Endothelial cell of umbilical vein (primary cell): ENCODE data around the gene EDN2. TPM values are rescaled to one million over a fixed set of nuclear protein-coding genes. Genes with fewer than 3 reads are reported as not detected.

Experiments used
- BruUV-seq: library from RNA; stranded (reverse); fragments of 400-500 nt; replicated peaks from 2 replicates; lab custom pipeline; 2021; lab: Mats Ljungman, UMichigan
- CTCF ChIA-PET: fragments of 300-600, 350-600 bp; sonication (Branson Sonifier 250); formaldehyde crosslinking; loops from one replicate; lab custom pipeline; 2021; ENCODE audit warnings: antibody characterized with exemption, inconsistent platforms; lab: Charles Lee
- POLR2A ChIA-PET: fragments of 300-600, 350-600 bp; sonication (Branson Sonifier 250); formaldehyde crosslinking; loops from one replicate; lab custom pipeline; 2021; ENCODE audit warnings: antibody characterized with exemption, inconsistent platforms; lab: Charles Lee
- DNase-seq: peaks from one replicate; pipeline ENCODE4 v3.0.0-alpha.2; 2011; ENCODE audit warnings: low read depth, low spot score
- FAIRE-seq: peaks from 2 replicates; lab custom pipeline; 2011; peaks lifted over from hg19 to GRCh38; lab: Jason Lieb, UNC
- H2AFZ ChIP-seq: 2 replicates; pipeline ENCODE4 v1.6.0; 2012; ENCODE audit warnings: low read depth, low read length, control low read depth, inconsistent platforms
- H3K27ac ChIP-seq: 2 replicates; pipeline ENCODE4 v1.5.1; 2011; ENCODE audit warnings: low read depth, mild to moderate bottlenecking, control low read depth, low read length, moderate library complexity; ENCODE audit not compliant: insufficient read depth
- H3K27me3 ChIP-seq, 2 experiments: 2 replicates each; pipeline versions ENCODE4 v1.6.0 to v1.6.1; 2011; ENCODE audit warnings: low read length in 2 of 2, mixed read lengths in 1 of 2; ENCODE audit not compliant: control insufficient read depth in 2 of 2, insufficient read depth in 2 of 2
- H3K36me3 ChIP-seq, 2 experiments: 2 replicates in 1 of 2; 3 replicates in 1 of 2; pipeline ENCODE4 v1.5.1; 2011; ENCODE audit warnings: low read length in 2 of 2, mild to moderate bottlenecking in 1 of 2, moderate library complexity in 1 of 2; ENCODE audit not compliant: control insufficient read depth in 2 of 2, insufficient read depth in 2 of 2; ENCODE audit errors: extremely low read depth in 1 of 2
- H3K4me1 ChIP-seq: 3 replicates; pipeline ENCODE4 v1.5.1; 2011; ENCODE audit warnings: mild to moderate bottlenecking, low read length; ENCODE audit not compliant: control insufficient read depth, insufficient read depth; ENCODE audit errors: extremely low read depth
- H3K4me2 ChIP-seq: 2 replicates; pipeline ENCODE4 v1.6.1; 2011; ENCODE audit warnings: low read length, control low read depth, mixed read lengths; ENCODE audit not compliant: insufficient read depth
- H3K4me3 ChIP-seq, 3 experiments: fragments of 200-600 bp in 1 of 3; sonication (generic), shearing (Covaris generic) in 1 of 3; replicated peaks in 1 of 3; 2 replicates each; pipeline ENCODE4 v1.5.1; 2011 to 2016; ENCODE audit warnings: control low read depth in 3 of 3, low read length in 3 of 3, mild to moderate bottlenecking in 2 of 3, inconsistent platforms in 1 of 3, low read depth in 1 of 3, moderate library complexity in 1 of 3; ENCODE audit not compliant: insufficient read depth in 1 of 3
- H3K79me2 ChIP-seq: 2 replicates; pipeline ENCODE4 v1.6.0; 2012; ENCODE audit warnings: low read length, inconsistent platforms; ENCODE audit not compliant: control insufficient read depth, insufficient read depth
- H3K9ac ChIP-seq: replicated peaks from 2 replicates; pipeline ENCODE3; 2011; ENCODE audit warnings: low read length, control low read depth; ENCODE audit not compliant: insufficient read depth; ENCODE audit errors: extremely low read depth
- H3K9me1 ChIP-seq: replicated peaks from 3 replicates; pipeline ENCODE4 v1.6.0; 2011; ENCODE audit warnings: mild to moderate bottlenecking, low read length; ENCODE audit not compliant: control insufficient read depth, insufficient read depth; ENCODE audit errors: extremely low read depth
- H3K9me3 ChIP-seq: replicated peaks from 2 replicates; pipeline ENCODE4 v1.5.1; 2012; ENCODE audit warnings: low read length, inconsistent platforms; ENCODE audit not compliant: control insufficient read depth, insufficient read depth
- H4K20me1 ChIP-seq: replicated peaks from 2 replicates; pipeline ENCODE3; 2011; ENCODE audit warnings: mild to moderate bottlenecking, low read length; ENCODE audit not compliant: control insufficient read depth, insufficient read depth; ENCODE audit errors: extremely low read depth
- EZH2 ChIP-seq: IDR thresholded peaks from 2 replicates; pipeline ENCODE4 v1.6.1; 2012; ENCODE audit warnings: borderline replicate concordance, low read depth, mild to moderate bottlenecking, moderate library complexity, low read length, inconsistent platforms; ENCODE audit not compliant: severe bottlenecking
- FOS ChIP-seq: IDR thresholded peaks from 2 replicates; pipeline ENCODE4 v1.6.1; 2011; ENCODE audit warnings: mild to moderate bottlenecking, low read length, moderate library complexity, borderline replicate concordance; ENCODE audit not compliant: insufficient read depth
- GATA2 ChIP-seq: IDR thresholded peaks from 2 replicates; pipeline ENCODE4 v1.7.0; 2011; ENCODE audit warnings: low read depth, mild to moderate bottlenecking, moderate library complexity, mixed read lengths, low read length; ENCODE audit not compliant: insufficient read length, insufficient read depth
- JUN ChIP-seq: IDR thresholded peaks from 2 replicates; pipeline ENCODE4 v1.6.1; 2011; ENCODE audit warnings: borderline replicate concordance, low read depth; ENCODE audit not compliant: insufficient read length, insufficient read depth
- MAX ChIP-seq: IDR thresholded peaks from 2 replicates; pipeline ENCODE4 v1.6.1; 2011; ENCODE audit not compliant: insufficient read depth, insufficient read length
- MYC ChIP-seq: IDR thresholded peaks from one replicate; pipeline ENCODE4 v1.6.1; 2011; ENCODE audit warnings: mild to moderate bottlenecking, low read depth, low read length
- POLR2A ChIP-seq: IDR thresholded peaks from 2 replicates; pipeline ENCODE4 v1.6.1; 2012; ENCODE audit warnings: low read depth, mild to moderate bottlenecking, control low read depth, low read length
- POLR2AphosphoS5 ChIP-seq: IDR thresholded peaks from 2 replicates; pipeline ENCODE4 v1.6.1; 2012; ENCODE audit warnings: low read depth, mild to moderate bottlenecking, control low read depth, low read length, moderate library complexity; ENCODE audit not compliant: insufficient read depth
- dilution Hi-C: fragments of 300-500 bp; cut with MboI; formaldehyde crosslinking; loops from one replicate; pipeline ENCODE4 v1.15.0; 2019; ENCODE audit warnings: low sequenced_read_pairs; ENCODE audit not compliant: extremely low pct_ligation_motif_present
- intact Hi-C: fragments of 100-400 bp; cut with micrococcal nuclease; formaldehyde crosslinking; loops from one replicate; pipeline ENCODE4 v1.10.0; 2022
- polyA plus RNA-seq, 4 experiments: library from polyadenylated mRNA; depleted of rRNA in 3 of 4; stranded (reverse) in 3 of 4; unstranded in 1 of 4; fragments of >200 nt; gene quantifications; 2 replicates each; pipeline versions ENCODE4 v1.2.1 to v1.2.3, GENCODE V29; 2011 to 2012; ENCODE audit warnings: missing spikeins in 1 of 4
- total RNA-seq: library from RNA; stranded (reverse); gene quantifications from 2 replicates; pipeline ENCODE4 v1.2.3, GENCODE V29; 2021
- TF ChIP-seq, protein P1 (sequence below), 2 donors: IDR thresholded peaks; 1 replicate in 1 of 2; 2 replicates in 1 of 2; pipeline ENCODE4 v1.5.1; 2011; ENCODE audit warnings: low read length in 2 of 2, mild to moderate bottlenecking in 2 of 2, moderate library complexity in 2 of 2, control low read depth in 1 of 2, inconsistent platforms in 1 of 2, low read depth in 1 of 2; ENCODE audit not compliant: insufficient read depth in 1 of 2; ENCODE audit errors: extremely low read depth in 1 of 2

Gene EDN2
- total and polyA plus RNA-seq, 2 donors (not counting 3 experiments of a cell fraction or from before 2014, with no cell fraction given) = not detected

GRCh38 chr1:41474490-41475271, 9.8 kb downstream of the EDN2 start:
- no peak for DNase-seq
- Histone ChIP-seq H3K9ac (no peak overlapping the region), H3K4me3 (no peak overlapping the region), H3K27me3 (no peaks in the 10 kb centered on the region), H3K4me2 (no peak overlapping the region), H3K36me3 (no peaks in the 10 kb centered on the region), H3K79me2 (no peaks in the 10 kb centered on the region), H3K9me3 (no peaks in the 10 kb centered on the region), H3K27ac (no peak overlapping the region), H3K9me1 (no peaks in the 10 kb centered on the region), H4K20me1 (no peaks in the 10 kb centered on the region), H2AFZ (no peak overlapping the region), H3K4me1 (no peaks in the 10 kb centered on the region)
- FAIRE-seq = no peak
- ChIA-PET CTCF (interaction anchor here (0.7 to 4.2 kb wide), 5 partner anchors 18 to 189 kb away, joined by 3 to 16 read pairs (median 6); no protein-coding TSS in a partner anchor), POLR2A (no interaction called here)
- TF ChIP-seq EZH2 (no peak), FOS (no peak), JUN (no peak), POLR2AphosphoS5 (no peak), GATA2 (no peak), MYC (no peak), POLR2A (no peak), MAX (no peak)
- TF ChIP-seq, protein P1, sequence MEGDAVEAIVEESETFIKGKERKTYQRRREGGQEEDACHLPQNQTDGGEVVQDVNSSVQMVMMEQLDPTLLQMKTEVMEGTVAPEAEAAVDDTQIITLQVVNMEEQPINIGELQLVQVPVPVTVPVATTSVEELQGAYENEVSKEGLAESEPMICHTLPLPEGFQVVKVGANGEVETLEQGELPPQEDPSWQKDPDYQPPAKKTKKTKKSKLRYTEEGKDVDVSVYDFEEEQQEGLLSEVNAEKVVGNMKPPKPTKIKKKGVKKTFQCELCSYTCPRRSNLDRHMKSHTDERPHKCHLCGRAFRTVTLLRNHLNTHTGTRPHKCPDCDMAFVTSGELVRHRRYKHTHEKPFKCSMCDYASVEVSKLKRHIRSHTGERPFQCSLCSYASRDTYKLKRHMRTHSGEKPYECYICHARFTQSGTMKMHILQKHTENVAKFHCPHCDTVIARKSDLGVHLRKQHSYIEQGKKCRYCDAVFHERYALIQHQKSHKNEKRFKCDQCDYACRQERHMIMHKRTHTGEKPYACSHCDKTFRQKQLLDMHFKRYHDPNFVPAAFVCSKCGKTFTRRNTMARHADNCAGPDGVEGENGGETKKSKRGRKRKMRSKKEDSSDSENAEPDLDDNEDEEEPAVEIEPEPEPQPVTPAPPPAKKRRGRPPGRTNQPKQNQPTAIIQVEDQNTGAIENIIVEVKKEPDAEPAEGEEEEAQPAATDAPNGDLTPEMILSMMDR (IDR thresholded peaks at IDR 0.05; ENCODE audit: extremely low read depth in 1 of 2, insufficient read depth in 1 of 2, low read depth in 1 of 2, low read length in 2 of 2) = no peak
- no TSS peak for BruUV-seq
- intact Hi-C loops = no loop called here
- dilution Hi-C loops = no loop called here
